Measurements from ENCODE around the gene AGA. TPM values are rescaled to one million over a fixed set of nuclear protein-coding genes. Genes with fewer than 3 reads are reported as not detected.

Gene AGA
- total RNA-seq, 2 donors from 2014 or later = 12.2 to 15.2 TPM

DNA sequence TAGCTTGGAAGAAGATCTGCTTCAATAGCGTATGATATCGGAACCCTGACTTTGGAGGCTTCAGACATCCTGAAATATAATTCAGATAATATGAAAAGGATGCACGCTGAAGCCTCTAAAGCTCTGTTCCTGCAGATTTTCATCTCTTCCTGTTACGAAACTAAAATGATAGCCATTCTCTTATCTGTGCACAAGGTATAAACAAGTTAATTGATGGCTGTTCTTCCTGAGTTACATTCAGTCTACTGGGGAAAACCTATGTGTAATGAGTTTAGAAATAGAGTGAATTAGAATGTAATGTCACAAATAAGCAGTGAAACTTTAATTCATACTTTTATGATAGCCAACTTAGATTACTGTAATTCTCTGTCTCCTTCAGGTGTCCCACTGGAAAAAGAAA, 36.8 kb upstream of the AGA start:
- intact Hi-C loops (cut with DNase I) = no loop called here
- H3K9me3 ChIP-seq = no peaks in the 10 kb centered on the region
- TF ChIP-seq, protein P1, sequence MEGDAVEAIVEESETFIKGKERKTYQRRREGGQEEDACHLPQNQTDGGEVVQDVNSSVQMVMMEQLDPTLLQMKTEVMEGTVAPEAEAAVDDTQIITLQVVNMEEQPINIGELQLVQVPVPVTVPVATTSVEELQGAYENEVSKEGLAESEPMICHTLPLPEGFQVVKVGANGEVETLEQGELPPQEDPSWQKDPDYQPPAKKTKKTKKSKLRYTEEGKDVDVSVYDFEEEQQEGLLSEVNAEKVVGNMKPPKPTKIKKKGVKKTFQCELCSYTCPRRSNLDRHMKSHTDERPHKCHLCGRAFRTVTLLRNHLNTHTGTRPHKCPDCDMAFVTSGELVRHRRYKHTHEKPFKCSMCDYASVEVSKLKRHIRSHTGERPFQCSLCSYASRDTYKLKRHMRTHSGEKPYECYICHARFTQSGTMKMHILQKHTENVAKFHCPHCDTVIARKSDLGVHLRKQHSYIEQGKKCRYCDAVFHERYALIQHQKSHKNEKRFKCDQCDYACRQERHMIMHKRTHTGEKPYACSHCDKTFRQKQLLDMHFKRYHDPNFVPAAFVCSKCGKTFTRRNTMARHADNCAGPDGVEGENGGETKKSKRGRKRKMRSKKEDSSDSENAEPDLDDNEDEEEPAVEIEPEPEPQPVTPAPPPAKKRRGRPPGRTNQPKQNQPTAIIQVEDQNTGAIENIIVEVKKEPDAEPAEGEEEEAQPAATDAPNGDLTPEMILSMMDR (IDR thresholded peaks at IDR 0.05) = no peak
- no peaks in the 10 kb centered on the region for H3K4me1 ChIP-seq
- H3K27me3 ChIP-seq = no peaks in the 10 kb centered on the region
- H3K27ac ChIP-seq = no peak overlapping the region
- DNase-seq = no peak
- no peak overlapping the region for H3K9ac ChIP-seq (ENCODE audit: low read depth in 2 of 2, low read length in 2 of 2)
- no peaks in the 10 kb centered on the region for H3K36me3 ChIP-seq
- no peak overlapping the region for H3K4me3 ChIP-seq

DNA sequence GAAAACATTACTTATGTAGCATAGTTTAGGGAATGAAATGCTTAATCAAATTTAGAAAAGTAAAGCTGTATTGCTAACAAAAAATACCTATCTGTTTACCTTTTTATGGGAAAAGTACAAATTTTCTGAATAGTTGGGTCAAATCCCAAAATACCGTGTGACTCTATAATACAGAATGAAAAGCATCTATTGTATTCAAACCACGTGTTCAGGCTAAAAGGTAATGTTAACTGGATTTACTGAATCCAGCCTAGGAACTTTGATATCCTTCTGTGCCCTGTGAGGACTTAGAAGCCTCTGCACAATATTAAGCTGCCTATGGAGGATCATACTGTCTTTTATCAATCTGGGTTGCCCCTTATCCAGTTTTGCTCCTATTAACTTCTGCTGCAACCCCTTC, 36.3 kb upstream of the AGA start:
- no peak overlapping the region for H3K27ac ChIP-seq
- intact Hi-C loops (cut with DNase I) = no loop called here
- TF ChIP-seq, protein P1 (IDR thresholded peaks at IDR 0.05) = no peak

DNA sequence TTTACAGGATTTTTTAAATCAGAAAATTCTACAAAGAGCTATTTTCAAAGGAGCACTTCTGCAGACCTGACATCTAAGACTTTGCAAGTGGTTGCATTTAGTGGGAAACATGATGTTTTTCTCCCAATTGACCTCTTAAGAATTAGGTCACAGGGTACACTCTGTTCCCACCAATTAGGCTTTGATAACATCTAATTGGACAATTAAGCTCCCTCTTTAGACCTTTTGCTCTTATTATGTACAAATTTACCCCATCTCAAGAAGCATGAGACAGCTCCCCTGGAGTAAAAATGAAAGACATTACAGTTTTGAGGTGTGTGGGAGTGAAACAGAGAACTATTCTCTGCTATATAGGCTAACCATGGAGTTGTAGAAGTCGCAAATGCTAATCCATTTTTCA, 31.8 kb upstream of the AGA start:
- H3K36me3 ChIP-seq = no peaks in the 10 kb centered on the region
- TF ChIP-seq, protein P1 (IDR thresholded peaks at IDR 0.05) = no peak
- H3K27ac ChIP-seq = no peak overlapping the region
- no peak overlapping the region for H3K9ac ChIP-seq (ENCODE audit: low read depth in 2 of 2, low read length in 2 of 2)
- intact Hi-C loops (cut with DNase I) = no loop called here
- no peaks in the 10 kb centered on the region for H3K9me3 ChIP-seq
- no peak for DNase-seq
- no peak overlapping the region for H3K4me3 ChIP-seq
- no peaks in the 10 kb centered on the region for H3K4me1 ChIP-seq
- H3K27me3 ChIP-seq = no peaks in the 10 kb centered on the region

More for the DNA sequence above, 36.3 kb upstream of the AGA start:
- H3K4me3 ChIP-seq = no peak overlapping the region
- H3K36me3 ChIP-seq = no peaks in the 10 kb centered on the region
- no peaks in the 10 kb centered on the region for H3K9me3 ChIP-seq
- H3K27me3 ChIP-seq = no peaks in the 10 kb centered on the region
- no peak for DNase-seq
- H3K9ac ChIP-seq (ENCODE audit: low read depth in 2 of 2, low read length in 2 of 2) = no peak overlapping the region
- H3K4me1 ChIP-seq = no peaks in the 10 kb centered on the region

DNA sequence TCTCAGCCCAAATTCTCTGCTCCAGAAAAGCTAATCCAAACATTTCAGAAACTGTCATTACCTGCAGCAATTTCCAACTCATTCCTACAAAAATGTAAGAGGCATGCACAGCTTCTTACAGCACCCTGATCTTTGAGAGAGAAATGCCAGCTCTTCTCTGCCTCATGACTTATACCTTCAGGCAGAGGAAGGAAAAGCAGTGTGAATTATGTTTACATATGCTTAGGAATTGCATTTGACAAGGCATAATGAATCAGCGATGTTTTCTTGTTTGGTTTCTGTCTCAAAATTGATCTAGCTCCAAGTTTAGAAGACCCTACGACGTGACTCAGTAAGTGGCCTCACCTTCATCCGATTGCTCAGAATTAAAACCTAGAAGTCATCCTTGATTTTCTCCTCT, 21.8 kb upstream of the AGA start:
- Histone ChIP-seq H3K27me3 (no peaks in the 10 kb centered on the region), H3K9me3 (no peaks in the 10 kb centered on the region), H3K9ac (ENCODE audit: low read depth in 2 of 2, low read length in 2 of 2) (no peak overlapping the region), H3K4me1 (no peaks in the 10 kb centered on the region), H3K4me3 (no peak overlapping the region), H3K36me3 (no peaks in the 10 kb centered on the region), H3K27ac (no peak overlapping the region)
- intact Hi-C loops (cut with DNase I) = no loop called here
- DNase-seq = no peak
- TF ChIP-seq, protein P1 (IDR thresholded peaks at IDR 0.05) = no peak

DNA sequence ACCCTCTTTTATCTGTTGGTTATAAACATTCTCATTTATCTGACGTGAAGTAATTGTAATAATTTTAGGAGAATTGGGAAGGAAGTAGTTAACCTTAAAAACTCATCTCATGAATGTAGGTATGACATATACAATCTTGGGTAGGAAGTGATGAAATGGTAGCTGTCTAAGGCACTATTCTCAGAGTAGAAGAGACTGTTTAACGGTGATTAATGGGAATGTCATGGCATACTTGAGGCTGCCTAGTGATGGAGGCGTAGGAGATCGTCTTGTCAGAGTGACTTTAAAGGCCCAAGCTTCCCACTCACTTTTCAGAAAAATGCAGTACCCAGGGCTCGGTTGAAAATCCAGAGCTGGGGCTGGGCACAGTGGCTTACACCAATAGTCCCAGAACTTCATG, 19.4 kb upstream of the AGA start:
- Histone ChIP-seq H3K27me3 (no peaks in the 10 kb centered on the region), H3K9me3 (no peaks in the 10 kb centered on the region), H3K4me1 (no peaks in the 10 kb centered on the region), H3K4me3 (no peak overlapping the region), H3K9ac (ENCODE audit: low read depth in 2 of 2, low read length in 2 of 2) (no peak overlapping the region), H3K36me3 (no peaks in the 10 kb centered on the region), H3K27ac (no peak overlapping the region)
- TF ChIP-seq, protein P1 (IDR thresholded peaks at IDR 0.05) = no peak
- intact Hi-C loops (cut with DNase I) = no loop called here
- DNase-seq = no peak

DNA sequence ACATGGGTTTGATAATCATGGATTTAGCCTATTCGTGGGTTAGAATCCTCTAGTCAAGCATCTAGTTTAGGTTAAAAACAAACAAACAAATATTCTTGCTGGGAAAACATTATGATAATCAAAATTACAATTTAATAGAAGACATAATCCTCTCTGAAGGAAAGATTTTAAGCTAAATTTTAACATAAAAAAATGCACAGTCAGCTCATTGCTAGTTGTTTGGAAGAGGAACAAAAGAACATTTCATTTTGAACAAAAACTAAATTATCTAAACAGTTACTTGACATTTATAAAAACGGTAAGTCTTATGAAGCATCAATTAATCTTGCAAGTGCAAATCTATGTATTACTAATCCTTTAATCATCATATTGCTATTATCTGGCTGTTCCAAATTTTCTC, 18.2 kb upstream of the AGA start:
- no peaks in the 10 kb centered on the region for H3K36me3 ChIP-seq
- H3K9me3 ChIP-seq = no peaks in the 10 kb centered on the region
- H3K4me1 ChIP-seq = no peaks in the 10 kb centered on the region
- intact Hi-C loops (cut with DNase I) = no loop called here
- H3K4me3 ChIP-seq = no peak overlapping the region
- no peak overlapping the region for H3K9ac ChIP-seq (ENCODE audit: low read depth in 2 of 2, low read length in 2 of 2)
- no peaks in the 10 kb centered on the region for H3K27me3 ChIP-seq
- TF ChIP-seq, protein P1 (IDR thresholded peaks at IDR 0.05) = no peak
- no peak overlapping the region for H3K27ac ChIP-seq
- DNase-seq = no peak
